ENCODE data around the gene SYCP2. TPM values are rescaled to one million over a fixed set of nuclear protein-coding genes. Genes with fewer than 3 reads are reported as not detected.

Gene SYCP2
- total RNA-seq, 1 donor from 2014 or later, result 7.6 TPM

Other genes with a start within 250 kb of the SYCP2 start
- 7.3 and 7.4 TPM in 2 replicates for gene PPP1R3D, start 6.7 kb upstream of the SYCP2 start, total RNA-seq
- gene FAM217B, start 6.8 kb upstream of the SYCP2 start, total RNA-seq, result 31.0 and 31.2 TPM in 2 replicates
- gene CDH26, start 24.8 kb upstream of the SYCP2 start, total RNA-seq, result 0.59 and 1.1 TPM in 2 replicates